ENCODE results near the gene MNT.

Gene MNT

DNA sequence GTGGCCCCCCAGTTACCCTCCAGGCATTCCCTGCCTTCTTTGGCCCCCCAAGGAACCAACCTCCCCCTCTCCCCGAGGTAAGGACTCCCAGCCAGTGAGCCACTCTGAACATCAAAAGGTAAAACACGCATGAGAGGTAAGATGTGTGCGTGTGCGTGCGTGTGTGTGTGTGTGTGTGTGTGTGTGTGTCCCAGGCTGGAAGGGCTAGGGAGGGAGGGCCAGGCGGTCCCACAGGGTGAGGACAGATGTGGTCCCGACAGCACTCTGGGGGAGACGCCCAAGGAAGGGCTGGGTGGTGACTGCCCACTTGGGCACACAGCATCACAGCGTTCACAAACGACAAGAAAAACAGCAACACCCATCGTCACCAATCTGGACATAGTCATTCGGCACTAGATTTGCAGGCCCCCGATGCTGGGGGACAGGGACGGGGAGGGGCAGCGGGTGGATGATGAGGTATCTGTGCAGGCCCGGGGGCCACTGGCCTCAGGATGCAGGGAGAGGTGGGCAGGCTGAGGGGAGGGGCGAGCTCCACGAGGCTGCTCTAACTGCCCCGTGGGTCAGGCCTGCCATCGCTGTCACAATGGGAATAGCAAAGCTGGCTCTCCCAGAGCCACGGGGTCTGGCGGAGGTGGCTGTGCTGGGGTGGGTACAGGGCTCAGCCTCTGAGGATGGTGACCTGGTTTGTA lies 16.3 kb downstream of the MNT start:
- in situ Hi-C loops (cut with MboI; ENCODE audit: low pct_unique_long_range_greater_than_20kb, low sequenced_read_pairs, unreplicated experiment) = no loop called here
- DNase-seq (ENCODE audit: low spot score) = no peak
- TF ChIP-seq, protein P1, sequence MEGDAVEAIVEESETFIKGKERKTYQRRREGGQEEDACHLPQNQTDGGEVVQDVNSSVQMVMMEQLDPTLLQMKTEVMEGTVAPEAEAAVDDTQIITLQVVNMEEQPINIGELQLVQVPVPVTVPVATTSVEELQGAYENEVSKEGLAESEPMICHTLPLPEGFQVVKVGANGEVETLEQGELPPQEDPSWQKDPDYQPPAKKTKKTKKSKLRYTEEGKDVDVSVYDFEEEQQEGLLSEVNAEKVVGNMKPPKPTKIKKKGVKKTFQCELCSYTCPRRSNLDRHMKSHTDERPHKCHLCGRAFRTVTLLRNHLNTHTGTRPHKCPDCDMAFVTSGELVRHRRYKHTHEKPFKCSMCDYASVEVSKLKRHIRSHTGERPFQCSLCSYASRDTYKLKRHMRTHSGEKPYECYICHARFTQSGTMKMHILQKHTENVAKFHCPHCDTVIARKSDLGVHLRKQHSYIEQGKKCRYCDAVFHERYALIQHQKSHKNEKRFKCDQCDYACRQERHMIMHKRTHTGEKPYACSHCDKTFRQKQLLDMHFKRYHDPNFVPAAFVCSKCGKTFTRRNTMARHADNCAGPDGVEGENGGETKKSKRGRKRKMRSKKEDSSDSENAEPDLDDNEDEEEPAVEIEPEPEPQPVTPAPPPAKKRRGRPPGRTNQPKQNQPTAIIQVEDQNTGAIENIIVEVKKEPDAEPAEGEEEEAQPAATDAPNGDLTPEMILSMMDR (IDR thresholded peaks at IDR 0.05; ENCODE audit: extremely low read depth, insufficient read depth, missing control alignments) = no peak

DNA sequence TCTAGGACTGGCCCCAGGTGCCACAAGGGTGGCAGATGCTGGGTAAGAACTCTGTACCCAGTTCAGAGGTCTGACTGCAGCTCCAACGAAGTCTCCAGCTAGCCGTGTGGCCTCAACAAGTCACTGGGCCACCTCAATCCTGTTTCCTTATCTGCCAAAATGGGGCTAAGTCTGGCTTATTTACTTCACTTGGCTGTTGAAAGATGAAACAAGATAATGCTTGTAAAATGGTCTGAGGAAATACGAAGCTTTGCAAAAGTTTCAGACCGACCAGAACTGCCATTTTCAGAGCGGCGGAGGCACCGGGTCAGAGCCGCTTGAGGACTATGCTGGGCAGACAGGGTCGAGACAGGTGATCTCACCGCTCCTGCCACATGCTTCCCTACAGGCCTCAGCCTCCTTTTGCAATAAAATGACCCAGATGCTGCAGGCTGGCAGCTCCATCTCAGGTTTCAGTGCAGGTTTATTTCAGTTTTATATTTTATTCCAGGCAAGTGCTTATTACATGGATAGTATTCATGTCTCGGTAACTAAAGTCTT lies 17.2 kb downstream of the MNT start:
- TF ChIP-seq, protein P1 (IDR thresholded peaks at IDR 0.05; ENCODE audit: extremely low read depth, insufficient read depth, missing control alignments) = no peak
- in situ Hi-C loops (cut with MboI; ENCODE audit: low pct_unique_long_range_greater_than_20kb, low sequenced_read_pairs, unreplicated experiment) = no loop called here
- DNase-seq (ENCODE audit: low spot score) = no peak

DNA sequence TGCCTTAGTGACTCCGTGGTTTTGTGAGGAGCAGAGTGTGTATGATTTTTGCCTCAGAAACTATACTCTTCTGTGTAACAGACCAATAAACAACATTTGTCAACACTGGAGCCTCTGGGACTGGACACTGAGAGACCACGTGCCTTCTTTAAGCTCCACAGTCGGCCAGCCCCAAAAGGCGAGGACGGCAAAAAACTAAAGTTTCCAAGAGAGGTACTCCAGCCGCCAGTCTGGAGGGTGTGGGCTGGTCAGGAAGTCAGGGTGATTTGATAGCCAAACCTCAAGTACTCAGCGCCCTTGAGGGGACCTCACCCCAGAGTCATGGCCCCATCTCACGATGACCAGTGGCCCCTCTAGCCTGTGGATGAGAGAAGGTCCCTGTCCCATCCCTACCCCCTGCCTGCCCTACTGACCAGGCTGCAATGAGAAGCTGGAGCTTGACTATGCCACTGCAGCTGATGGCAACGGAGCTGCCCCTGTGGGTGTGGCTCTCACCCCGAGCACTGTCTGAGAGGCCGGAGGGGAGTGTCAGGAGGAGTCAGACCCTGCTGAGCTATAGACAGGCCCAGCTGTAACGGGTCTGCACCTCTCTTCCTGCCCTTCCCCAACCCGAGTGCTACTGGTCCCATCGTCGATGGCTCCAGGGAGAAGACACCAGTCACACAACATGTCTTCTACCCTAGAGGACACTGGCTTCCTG lies 19.8 kb downstream of the MNT start:
- in situ Hi-C loops (cut with MboI; ENCODE audit: low pct_unique_long_range_greater_than_20kb, low sequenced_read_pairs, unreplicated experiment) = no loop called here
- DNase-seq (ENCODE audit: low spot score) = no peak
- TF ChIP-seq, protein P1 (IDR thresholded peaks at IDR 0.05; ENCODE audit: extremely low read depth, insufficient read depth, missing control alignments) = no peak

DNA sequence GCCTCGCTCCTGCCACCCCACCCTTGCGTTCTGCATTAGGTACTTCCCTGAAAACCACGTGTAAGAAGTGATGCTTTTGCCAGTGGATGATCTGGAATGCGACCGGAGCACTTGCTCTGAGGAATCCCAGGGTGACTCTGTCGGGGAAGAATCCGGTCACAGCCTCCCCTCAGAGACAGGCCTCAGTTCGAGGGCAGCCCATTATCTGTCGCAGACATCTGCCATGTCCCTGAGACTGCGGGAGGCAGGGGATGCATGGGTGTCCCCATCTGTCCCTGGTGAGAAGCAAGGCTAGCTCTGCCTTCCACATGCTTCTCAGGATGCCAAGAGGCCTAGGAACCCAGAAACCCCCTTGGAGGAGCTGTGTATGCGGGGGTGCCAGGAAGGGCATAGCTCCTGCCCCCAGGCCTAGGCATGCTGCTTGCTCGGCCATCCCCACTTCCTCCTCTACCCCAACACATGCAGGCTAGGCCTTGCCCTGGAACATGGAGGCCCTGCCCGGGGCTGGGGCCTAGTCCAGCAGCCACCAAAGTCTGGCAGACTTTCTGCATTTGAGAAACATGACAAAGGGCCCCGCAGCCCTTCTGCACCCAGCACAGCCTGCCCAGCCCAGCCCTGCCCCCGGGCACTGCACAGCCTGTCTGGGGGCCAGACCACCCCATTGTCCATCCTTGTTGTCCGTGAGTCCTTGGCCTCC lies 20.5 kb downstream of the MNT start:
- in situ Hi-C loops (cut with MboI; ENCODE audit: low pct_unique_long_range_greater_than_20kb, low sequenced_read_pairs, unreplicated experiment) = no loop called here
- no peak for DNase-seq (ENCODE audit: low spot score)
- TF ChIP-seq, protein P1 (IDR thresholded peaks at IDR 0.05; ENCODE audit: extremely low read depth, insufficient read depth, missing control alignments) = no peak

DNA sequence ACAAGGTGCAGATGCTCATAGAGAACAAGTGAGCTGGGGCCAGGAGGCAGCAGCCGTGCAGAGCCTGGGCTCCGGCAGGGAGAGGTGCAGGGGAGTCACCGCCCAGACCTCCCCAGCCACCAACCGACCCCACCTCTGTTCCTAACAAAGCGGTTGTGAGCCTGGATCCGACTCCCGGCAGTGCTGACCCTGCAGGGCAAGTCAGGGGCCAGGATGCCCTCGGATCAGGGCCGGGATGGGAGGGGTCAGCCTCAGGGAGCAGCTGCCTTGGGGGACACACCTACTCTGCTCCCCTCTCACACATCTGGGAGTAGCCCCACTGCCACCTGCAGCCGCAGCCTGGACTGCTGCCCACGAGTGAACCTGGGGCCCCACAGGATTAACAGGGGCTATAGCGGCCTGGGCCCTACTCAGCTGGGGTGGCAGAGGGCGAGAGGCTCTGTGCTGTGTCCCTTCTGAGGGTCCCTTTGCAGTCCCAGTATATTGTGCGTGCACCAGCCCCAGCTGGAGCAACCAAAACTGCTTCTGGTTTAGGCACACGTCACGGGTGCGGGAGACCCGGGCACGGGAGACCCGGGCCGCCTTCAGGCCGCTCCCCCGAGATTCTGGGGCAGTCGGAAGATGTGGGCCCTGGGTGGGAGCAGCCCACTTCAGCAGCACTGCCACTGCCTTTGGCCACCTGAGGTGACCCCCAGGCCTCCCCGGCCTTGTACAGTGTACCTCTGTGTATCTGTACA lies 21.2 kb downstream of the MNT start:
- TF ChIP-seq, protein P1 (IDR thresholded peaks at IDR 0.05; ENCODE audit: extremely low read depth, insufficient read depth, missing control alignments) = no peak

DNA sequence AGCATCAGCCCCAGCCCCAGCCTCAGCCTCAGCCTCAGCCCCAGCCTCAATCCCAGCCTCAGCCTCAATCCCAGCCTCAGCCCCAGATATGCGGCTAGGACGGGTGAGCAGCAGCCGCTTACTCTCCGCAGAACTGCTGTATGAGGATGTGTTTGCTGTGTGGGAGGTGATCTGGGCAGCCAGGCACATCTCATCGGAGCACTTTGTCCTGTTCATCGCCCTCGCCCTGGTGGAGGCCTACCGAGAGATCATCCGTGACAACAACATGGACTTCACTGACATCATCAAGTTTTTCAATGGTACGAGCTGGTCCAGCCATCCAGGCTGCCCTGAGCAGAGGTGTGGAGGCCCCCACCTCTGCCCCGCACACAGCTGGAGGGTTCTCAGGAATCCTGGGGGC lies 22.0 kb downstream of the MNT start:
- DNase-seq (ENCODE audit: low spot score) = no peak
- in situ Hi-C loops (cut with MboI; ENCODE audit: low pct_unique_long_range_greater_than_20kb, low sequenced_read_pairs, unreplicated experiment) = no loop called here
- TF ChIP-seq, protein P1 (IDR thresholded peaks at IDR 0.05; ENCODE audit: extremely low read depth, insufficient read depth, missing control alignments) = no peak

More for the DNA sequence above, 21.2 kb downstream of the MNT start:
- in situ Hi-C loops (cut with MboI; ENCODE audit: low pct_unique_long_range_greater_than_20kb, low sequenced_read_pairs, unreplicated experiment) = no loop called here
- DNase-seq (ENCODE audit: low spot score) = no peak

Data from GM13977 (cell line).